ENCODE data around the gene AMPD1. TPM values are rescaled to one million over a fixed set of nuclear protein-coding genes. Genes with fewer than 3 reads are reported as not detected.

Gene AMPD1
- total RNA-seq, 1 experiment from 2014 or later, result not detected

DNA sequence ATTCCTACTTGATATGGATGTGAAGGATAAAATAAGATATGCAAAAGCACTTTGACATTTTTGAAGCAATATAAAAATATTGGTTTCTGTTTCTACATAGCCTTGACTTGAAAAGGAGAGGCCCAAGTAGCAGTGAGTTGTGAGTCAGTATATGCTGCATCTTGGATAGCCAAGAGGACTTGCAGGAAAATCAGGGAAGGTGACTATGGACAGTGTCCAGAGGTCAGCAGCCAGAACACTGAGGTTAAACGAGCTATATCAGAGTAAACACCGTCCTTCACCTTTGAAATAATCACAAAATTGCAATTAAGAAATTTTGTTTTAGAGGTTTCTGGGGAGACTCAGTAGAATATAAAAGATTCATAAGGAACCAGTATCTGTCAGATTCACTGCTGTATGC, 6.6 kb upstream of the AMPD1 start:
- WGBS (ENCODE audit: extremely low coverage, insufficient read length, low lambda C conversion rate), result no CpG with 5 or more reads among the region's 2 CpGs
- H3K4me3 Mint-ChIP-seq, result no peak overlapping the region
- TF ChIP-seq CTCF (conservative IDR thresholded peaks at IDR 0.05), result no peak

More for the DNA sequence above, 6.6 kb upstream of the AMPD1 start:
- H3K23ac ChIP-seq (ENCODE audit: insufficient read length, low read depth, low read length), result no peak overlapping the region
- no peaks in the 10 kb centered on the region for H3K9me3 ChIP-seq (ENCODE audit: control insufficient read depth, low read depth, low read length)
- no peak overlapping the region for H4K91ac ChIP-seq (ENCODE audit: insufficient read length, low read depth, low read length)
- Mint-ChIP-seq H3K9me3 (no peaks in the 10 kb centered on the region), H3K4me1 (no peaks in the 10 kb centered on the region), H3K27me3 (ENCODE audit: low read depth) (peaks cover 5% of the 10 kb centered on the region; the same call in 1 of the 2 replicates), H3K36me3 (ENCODE audit: insufficient read depth in 1 of 3, low read depth in 3 of 3) (peaks cover 0 to 12% (median 7%) of the 10 kb centered on the region in 3 experiments; a peak in 5 of 7 replicates), H3K27ac (no peak overlapping the region)
- H2AFZ ChIP-seq (ENCODE audit: low read length), result no peak overlapping the region
- H3K79me1 ChIP-seq (ENCODE audit: insufficient read depth, low read depth, low read length, poor library complexity, severe bottlenecking), result no peaks in the 10 kb centered on the region
- no peak overlapping the region for H2AK5ac ChIP-seq (ENCODE audit: insufficient read length, low read length)
- no peaks in the 10 kb centered on the region for H3K79me2 ChIP-seq (ENCODE audit: insufficient read depth, low read length)
- no peak overlapping the region for H4K8ac ChIP-seq (replicated peaks; ENCODE audit: insufficient read length, low read depth, low read length)
- no peak for DNase-seq
- H3K27me3 ChIP-seq (ENCODE audit: insufficient read depth, low read length), result no peaks in the 10 kb centered on the region
- H3K27ac ChIP-seq (ENCODE audit: insufficient read length, low read depth, low read length), result no peak overlapping the region
- H3K4me2 ChIP-seq (ENCODE audit: insufficient read depth, insufficient read length, low read length), result no peak overlapping the region
- H3K14ac ChIP-seq (ENCODE audit: insufficient read depth, low read length), result no peak overlapping the region
- H2BK12ac ChIP-seq (ENCODE audit: insufficient read length, low read depth, low read length), result no peak overlapping the region
- H2BK20ac ChIP-seq (ENCODE audit: low read depth, low read length, poor library complexity, severe bottlenecking), result no peak overlapping the region
- H3K4ac ChIP-seq (ENCODE audit: low read depth, low read length), result no peak overlapping the region
- no peak overlapping the region for H2BK120ac ChIP-seq (ENCODE audit: low read depth, low read length, poor library complexity, severe bottlenecking)
- H3K23me2 ChIP-seq (ENCODE audit: insufficient read length, low read depth, low read length, poor library complexity, severe bottlenecking), result no peaks in the 10 kb centered on the region
- no peaks in the 10 kb centered on the region for H4K20me1 ChIP-seq (ENCODE audit: control insufficient read depth, insufficient read depth, insufficient read length)
- H3K9ac ChIP-seq (ENCODE audit: extremely low read depth, insufficient read length, low read length), result no peak overlapping the region
- no peak overlapping the region for H2BK5ac ChIP-seq (ENCODE audit: insufficient read length, low read length)
- H3T11ph ChIP-seq (ENCODE audit: low read length), result no peak overlapping the region
- no peak overlapping the region for H2BK15ac ChIP-seq (ENCODE audit: low read depth, low read length)
- H4K5ac ChIP-seq (ENCODE audit: insufficient read length, low read depth, low read length), result no peak overlapping the region
- H3K4me1 ChIP-seq (ENCODE audit: insufficient read depth, low read length), result no peaks in the 10 kb centered on the region
- no peak overlapping the region for H3K56ac ChIP-seq (ENCODE audit: insufficient read length, low read depth, low read length)
- H3K18ac ChIP-seq (ENCODE audit: insufficient read length, low read depth, low read length), result no peak overlapping the region
